ENCODE results near the gene ACLY.

Gene ACLY

GRCh38 chr17:41925991-41926590, 7.3 kb upstream of the ACLY start:
- H3K4me1 Mint-ChIP-seq: peaks cover 19% of the 10 kb centered on the region
- peaks cover 2% of the 10 kb centered on the region for H3K36me3 Mint-ChIP-seq
- no peaks in the 10 kb centered on the region for H3K9me3 Mint-ChIP-seq

GRCh38 chr17:41920580-41920955, 1.8 kb upstream of the ACLY start:
- H3K27ac Mint-ChIP-seq: no peak overlapping the region
- no peak overlapping the region for H3K4me3 Mint-ChIP-seq
- H3K9me3 Mint-ChIP-seq: no peaks in the 10 kb centered on the region
- H3K4me1 Mint-ChIP-seq: peaks cover 18% of the 10 kb centered on the region
- H3K36me3 Mint-ChIP-seq: peaks cover 2% of the 10 kb centered on the region
- no peaks in the 10 kb centered on the region for H3K27me3 Mint-ChIP-seq

More at GRCh38 chr17:41925991-41926590, 7.3 kb upstream of the ACLY start:
- H3K27ac Mint-ChIP-seq: no peak overlapping the region
- no peak overlapping the region for H3K4me3 Mint-ChIP-seq
- H3K27me3 Mint-ChIP-seq: no peaks in the 10 kb centered on the region

- peaks cover 21% of the 10 kb centered on the region for H3K4me1 Mint-ChIP-seq
- peak overlapping the region; percentile 89 for H3K4me3 Mint-ChIP-seq
- H3K27me3 Mint-ChIP-seq: no peaks in the 10 kb centered on the region
- peak overlapping the region; percentile 55 for H3K27ac Mint-ChIP-seq
- no peaks in the 10 kb centered on the region for H3K9me3 Mint-ChIP-seq
- H3K36me3 Mint-ChIP-seq: peaks cover 2% of the 10 kb centered on the region
Measured at GRCh38 chr17:41919840-41920579, 1.3 kb upstream of the ACLY start.

- Mint-ChIP-seq H3K4me1 (peaks cover 28% of the 10 kb centered on the region), H3K36me3 (peaks cover 2% of the 10 kb centered on the region), H3K4me3 (peak overlapping the region; percentile 89), H3K27me3 (no peaks in the 10 kb centered on the region), H3K27ac (no peak overlapping the region), H3K9me3 (no peaks in the 10 kb centered on the region)
Measured at GRCh38 chr17:41919165-41919817, 540 bp upstream of the ACLY start.

- Mint-ChIP-seq H3K27me3 (no peaks in the 10 kb centered on the region), H3K27ac (peak overlapping the region; percentile 68), H3K4me3 (peak overlapping the region; percentile 89), H3K4me1 (peaks cover 31% of the 10 kb centered on the region), H3K36me3 (peaks cover 2% of the 10 kb centered on the region), H3K9me3 (no peaks in the 10 kb centered on the region)
Measured at GRCh38 chr17:41917679-41918313, 955 bp downstream of the ACLY start.

GRCh38 chr17:41917192-41917591, 1.6 kb downstream of the ACLY start:
- no peaks in the 10 kb centered on the region for H3K27me3 Mint-ChIP-seq
- H3K4me1 Mint-ChIP-seq: peaks cover 31% of the 10 kb centered on the region
- H3K9me3 Mint-ChIP-seq: no peaks in the 10 kb centered on the region
- H3K36me3 Mint-ChIP-seq: peaks cover 7% of the 10 kb centered on the region
- peak overlapping the region; percentile 68 for H3K27ac Mint-ChIP-seq
- peak overlapping the region; percentile 89 for H3K4me3 Mint-ChIP-seq

GRCh38 chr17:41915566-41915965, 3.2 kb downstream of the ACLY start:
- Mint-ChIP-seq H3K27ac (no peak overlapping the region), H3K9me3 (no peaks in the 10 kb centered on the region), H3K4me1 (peaks cover 31% of the 10 kb centered on the region), H3K4me3 (peak overlapping the region; percentile 13), H3K36me3 (peaks cover 7% of the 10 kb centered on the region), H3K27me3 (no peaks in the 10 kb centered on the region)

GRCh38 chr17:41915020-41915419, 3.7 kb downstream of the ACLY start:
- no peak overlapping the region for H3K27ac Mint-ChIP-seq
- no peak overlapping the region for H3K4me3 Mint-ChIP-seq
- H3K27me3 Mint-ChIP-seq: no peaks in the 10 kb centered on the region
- no peaks in the 10 kb centered on the region for H3K9me3 Mint-ChIP-seq
- H3K4me1 Mint-ChIP-seq: peaks cover 28% of the 10 kb centered on the region
- H3K36me3 Mint-ChIP-seq: peaks cover 7% of the 10 kb centered on the region

- Mint-ChIP-seq H3K36me3 (peaks cover 10% of the 10 kb centered on the region), H3K27ac (no peak overlapping the region), H3K4me1 (peaks cover 27% of the 10 kb centered on the region), H3K9me3 (no peaks in the 10 kb centered on the region), H3K27me3 (no peaks in the 10 kb centered on the region), H3K4me3 (no peak overlapping the region)
Measured at GRCh38 chr17:41914358-41914766, 4.4 kb downstream of the ACLY start.

- H3K4me3 Mint-ChIP-seq: no peak overlapping the region
- H3K4me1 Mint-ChIP-seq: peaks cover 27% of the 10 kb centered on the region
- H3K36me3 Mint-ChIP-seq: peaks cover 11% of the 10 kb centered on the region
- H3K27ac Mint-ChIP-seq: no peak overlapping the region
- H3K27me3 Mint-ChIP-seq: no peaks in the 10 kb centered on the region
- no peaks in the 10 kb centered on the region for H3K9me3 Mint-ChIP-seq
Measured at GRCh38 chr17:41913798-41914197, 5.0 kb downstream of the ACLY start.

GRCh38 chr17:41912925-41913324, 5.8 kb downstream of the ACLY start:
- peaks cover 12% of the 10 kb centered on the region for H3K36me3 Mint-ChIP-seq
- H3K9me3 Mint-ChIP-seq: no peaks in the 10 kb centered on the region
- H3K27me3 Mint-ChIP-seq: no peaks in the 10 kb centered on the region
- no peak overlapping the region for H3K27ac Mint-ChIP-seq
- no peak overlapping the region for H3K4me3 Mint-ChIP-seq
- H3K4me1 Mint-ChIP-seq: peaks cover 27% of the 10 kb centered on the region

- no peak overlapping the region for H3K27ac Mint-ChIP-seq
- H3K9me3 Mint-ChIP-seq: no peaks in the 10 kb centered on the region
- no peak overlapping the region for H3K4me3 Mint-ChIP-seq
- H3K27me3 Mint-ChIP-seq: no peaks in the 10 kb centered on the region
- peaks cover 15% of the 10 kb centered on the region for H3K4me1 Mint-ChIP-seq
- H3K36me3 Mint-ChIP-seq: peaks cover 14% of the 10 kb centered on the region
Measured at GRCh38 chr17:41910701-41911391, 7.9 kb downstream of the ACLY start.

GRCh38 chr17:41909088-41909487, 9.7 kb downstream of the ACLY start:
- Mint-ChIP-seq H3K4me3 (no peak overlapping the region), H3K36me3 (peaks cover 14% of the 10 kb centered on the region), H3K4me1 (peaks cover under 1% of the 10 kb centered on the region), H3K27me3 (no peaks in the 10 kb centered on the region), H3K27ac (no peak overlapping the region), H3K9me3 (no peaks in the 10 kb centered on the region)

GRCh38 chr17:41907633-41908539, 10.9 kb downstream of the ACLY start:
- Mint-ChIP-seq H3K36me3 (peaks cover 17% of the 10 kb centered on the region), H3K27ac (no peak overlapping the region), H3K4me1 (no peaks in the 10 kb centered on the region), H3K9me3 (no peaks in the 10 kb centered on the region), H3K27me3 (no peaks in the 10 kb centered on the region), H3K4me3 (no peak overlapping the region)

Data from activated naive CD4-positive, alpha-beta T cell treated with anti-CD3 and anti-CD28 coated beads, Interleukin-2, amount 50 U/mL, for 24 hours (primary cell).